Colonic mucosa (tissue), 4 donors: ENCODE data around the gene CCDC88C. TPM values are rescaled to one million over a fixed set of nuclear protein-coding genes. Genes with fewer than 3 reads are reported as not detected.

Source experiments
- DNase-seq: peaks from one replicate; pipeline ENCODE4 v3.0.0-alpha.2; 2020
- H3K27ac ChIP-seq: fragments of 200-600 bp; one replicate; pipeline ENCODE4 v1.8.0; 2021
- H3K27me3 ChIP-seq: fragments of 200-600 bp; one replicate; pipeline ENCODE4 v1.8.0; 2021
- H3K36me3 ChIP-seq: fragments of 200-600 bp; one replicate; pipeline ENCODE4 v1.8.0; 2021
- H3K4me1 ChIP-seq: fragments of 200-600 bp; one replicate; pipeline ENCODE4 v1.8.0; 2021; ENCODE audit warnings: mild to moderate bottlenecking
- H3K4me3 ChIP-seq: fragments of 200-600 bp; one replicate; pipeline ENCODE4 v1.8.0; 2021
- H3K9ac ChIP-seq, 2 donors: one replicate each; pipeline ENCODE4 v1.7.0; 2013; ENCODE audit warnings: control low read depth in 2 of 2, low read depth in 2 of 2, low read length in 2 of 2
- H3K9me3 ChIP-seq: fragments of 200-600 bp; one replicate; pipeline ENCODE4 v1.8.0; 2021
- CTCF ChIP-seq: fragments of 200-600 bp; IDR thresholded peaks from one replicate; pipeline ENCODE4 v1.8.0; 2022; ENCODE audit warnings: antibody characterized with exemption, mild to moderate bottlenecking
- intact Hi-C: fragments of 100-400 bp; cut with DNase I; formaldehyde crosslinking; loops from one replicate; pipeline ENCODE4 v1.14.1; 2022
- total RNA-seq, 2 donors: library from RNA; stranded (reverse); fragmentation: NEBNext Ultra II Directional in 1 of 2; extraction: Animal tissue kit (Norgen Biotek cat#: 25700) in 1 of 2; gene quantifications; one replicate each; pipeline ENCODE4 v1.2.1, GENCODE V29; 2021
- donor health status: healthy.
- donor health status: DM: no; HTN: no; CAD: no.
- donor health status: DM: no; HTN: no; CAD: no.

The CCDC88C gene
- total RNA-seq, 2 donors from 2014 or later: 45.6 to 48.0 TPM

GRCh38 chr14:91374287-91374878 lies 43.2 kb downstream of the CCDC88C start:
- intact Hi-C loops: no loop called here
- TF ChIP-seq CTCF: no peak
- Histone ChIP-seq H3K9me3 (no peaks in the 10 kb centered on the region), H3K27me3 (no peaks in the 10 kb centered on the region), H3K4me3 (no peak overlapping the region), H3K36me3 (no peaks in the 10 kb centered on the region), H3K4me1 (peaks cover 22% of the 10 kb centered on the region), H3K9ac (peak overlapping the region; percentile 41 to 51), H3K27ac (no peak overlapping the region)
- DNase-seq: no peak

GRCh38 chr14:91373591-91374254 lies 43.9 kb downstream of the CCDC88C start:
- intact Hi-C loops: no loop called here
- no peak for TF ChIP-seq CTCF
- no peaks in the 10 kb centered on the region for H3K27me3 ChIP-seq
- peaks cover 20% of the 10 kb centered on the region for H3K4me1 ChIP-seq
- H3K27ac ChIP-seq: no peak overlapping the region
- DNase-seq: no peak
- H3K4me3 ChIP-seq: no peak overlapping the region
- H3K9me3 ChIP-seq: no peaks in the 10 kb centered on the region
- peak overlapping the region; percentile 41 to 51 for H3K9ac ChIP-seq
- no peaks in the 10 kb centered on the region for H3K36me3 ChIP-seq

GRCh38 chr14:91372671-91373495 lies 44.7 kb downstream of the CCDC88C start:
- Histone ChIP-seq H3K4me1 (peaks cover 11% of the 10 kb centered on the region), H3K36me3 (no peaks in the 10 kb centered on the region), H3K27ac (peak overlapping the region; percentile 35), H3K27me3 (no peaks in the 10 kb centered on the region), H3K9ac (peak overlapping the region; percentile 27), H3K4me3 (no peak overlapping the region), H3K9me3 (no peaks in the 10 kb centered on the region)
- intact Hi-C loops: no loop called here
- no peak for DNase-seq
- no peak for TF ChIP-seq CTCF

- Histone ChIP-seq H3K9ac (peak overlapping the region in 1 of 2 donors; percentile 47), H3K36me3 (no peaks in the 10 kb centered on the region), H3K4me1 (peaks cover 5% of the 10 kb centered on the region), H3K4me3 (no peak overlapping the region), H3K9me3 (no peaks in the 10 kb centered on the region), H3K27ac (peak overlapping the region; percentile 18), H3K27me3 (no peaks in the 10 kb centered on the region)
- DNase-seq: no peak
- no peak for TF ChIP-seq CTCF
- intact Hi-C loops: no loop called here
Measured at GRCh38 chr14:91371990-91372375, 45.6 kb downstream of the CCDC88C start.

GRCh38 chr14:91371011-91371989 lies 46.3 kb downstream of the CCDC88C start:
- no peak for DNase-seq
- Histone ChIP-seq H3K4me3 (no peak overlapping the region), H3K27me3 (no peaks in the 10 kb centered on the region), H3K27ac (peak overlapping the region; percentile 18), H3K9me3 (no peaks in the 10 kb centered on the region), H3K36me3 (no peaks in the 10 kb centered on the region), H3K9ac (peak overlapping the region in 1 of 2 donors; percentile 47), H3K4me1 (peaks cover 5% of the 10 kb centered on the region)
- no peak for TF ChIP-seq CTCF
- intact Hi-C loops: no loop called here
